DOHH2 (cell line): ENCODE results near the gene SPATA13.

Experiments
- H3F3A ChIP-seq: fragments of 200-600 bp; sonication (generic), shearing (Covaris generic); 2 replicates; pipeline ENCODE4 v1.6.0; 2016; ENCODE audit warnings: antibody characterized with exemption, mild to moderate bottlenecking; ENCODE audit not compliant: control insufficient read depth, insufficient read depth
- H3K27ac ChIP-seq: fragments of 200-600 bp; sonication (generic); 2 replicates; pipeline ENCODE4 v1.5.1; 2014; ENCODE audit warnings: low read depth, mild to moderate bottlenecking, low read length, moderate library complexity
- H3K27me3 ChIP-seq: fragments of 200-600 bp; sonication (generic); 2 replicates; pipeline ENCODE4 v1.6.1; 2014; ENCODE audit warnings: mild to moderate bottlenecking, low read length, mixed read lengths; ENCODE audit not compliant: control insufficient read depth
- H3K36me3 ChIP-seq: fragments of 200-600 bp; sonication (generic); 2 replicates; pipeline ENCODE4 v1.6.1; 2014; ENCODE audit warnings: mild to moderate bottlenecking, low read length, moderate library complexity, mixed read lengths; ENCODE audit not compliant: control insufficient read depth
- H3K4me1 ChIP-seq: fragments of 200-600 bp; sonication (generic); 2 replicates; pipeline ENCODE4 v1.6.1; 2014; ENCODE audit warnings: mild to moderate bottlenecking, low read length, mixed read lengths; ENCODE audit not compliant: control insufficient read depth
- H3K4me2 ChIP-seq: fragments of 200-600 bp; sonication (generic); 2 replicates; pipeline ENCODE4 v1.6.0; 2014; ENCODE audit warnings: mild to moderate bottlenecking, low read length, moderate library complexity
- H3K4me3 ChIP-seq: fragments of 200-600 bp; sonication (generic); 2 replicates; pipeline ENCODE4 v1.5.1; 2014; ENCODE audit warnings: mild to moderate bottlenecking, low read length, mixed read lengths
- H3K79me2 ChIP-seq: fragments of 200-600 bp; sonication (generic); 2 replicates; pipeline ENCODE4 v1.6.1; 2014; ENCODE audit warnings: mild to moderate bottlenecking, low read length, mixed read lengths; ENCODE audit not compliant: control insufficient read depth
- H3K9me2 ChIP-seq: fragments of 200-600 bp; sonication (generic); replicated peaks from 2 replicates; pipeline ENCODE4 v1.6.1; 2014; ENCODE audit warnings: mild to moderate bottlenecking, low read length, mixed read lengths; ENCODE audit not compliant: control insufficient read depth
- H3K9me3 ChIP-seq: fragments of 200-600 bp; sonication (generic); 2 replicates; pipeline ENCODE4 v1.6.1; 2014; ENCODE audit warnings: antibody characterized with exemption, low read length, mixed read lengths; ENCODE audit not compliant: control insufficient read depth, insufficient read depth
- H4K20me1 ChIP-seq: fragments of 200-600 bp; sonication (generic); 2 replicates; pipeline ENCODE4 v1.6.0; 2014; ENCODE audit warnings: low read depth, mild to moderate bottlenecking, antibody characterized with exemption, low read length, moderate library complexity; ENCODE audit not compliant: control insufficient read depth, insufficient read depth
- EZH2phosphoT487 ChIP-seq: fragments of 200-600 bp; sonication (generic); IDR thresholded peaks from 2 replicates; pipeline ENCODE4 v1.6.1; 2017; ENCODE audit warnings: borderline replicate concordance, mild to moderate bottlenecking, antibody characterized with exemption, low read length, moderate library complexity, mixed read lengths
- TF ChIP-seq, protein P1 (sequence below): fragments of 200-600 bp; sonication (generic); IDR thresholded peaks from one replicate; pipeline ENCODE4 v1.5.1; 2014; ENCODE audit warnings: antibody characterized with exemption, mild to moderate bottlenecking, low read depth, low read length; ENCODE audit not compliant: poor library complexity, severe bottlenecking

SPATA13 gene

GRCh38 chr13:24207841-24208667, 47.5 kb downstream of the SPATA13 start:
- Histone ChIP-seq H3K79me2 (peaks cover 41% of the 10 kb centered on the region), H3K36me3 (no peaks in the 10 kb centered on the region), H3K27ac (no peak overlapping the region), H3K4me1 (peaks cover 62% of the 10 kb centered on the region), H3K9me2 (no peaks in the 10 kb centered on the region), H3K27me3 (no peaks in the 10 kb centered on the region), H3K4me3 (no peak overlapping the region), H3F3A (peaks cover 4% of the 10 kb centered on the region; the same call in 1 of the 2 replicates), H4K20me1 (no peaks in the 10 kb centered on the region), H3K9me3 (no peaks in the 10 kb centered on the region), H3K4me2 (no peak overlapping the region)
- TF ChIP-seq, protein P1, sequence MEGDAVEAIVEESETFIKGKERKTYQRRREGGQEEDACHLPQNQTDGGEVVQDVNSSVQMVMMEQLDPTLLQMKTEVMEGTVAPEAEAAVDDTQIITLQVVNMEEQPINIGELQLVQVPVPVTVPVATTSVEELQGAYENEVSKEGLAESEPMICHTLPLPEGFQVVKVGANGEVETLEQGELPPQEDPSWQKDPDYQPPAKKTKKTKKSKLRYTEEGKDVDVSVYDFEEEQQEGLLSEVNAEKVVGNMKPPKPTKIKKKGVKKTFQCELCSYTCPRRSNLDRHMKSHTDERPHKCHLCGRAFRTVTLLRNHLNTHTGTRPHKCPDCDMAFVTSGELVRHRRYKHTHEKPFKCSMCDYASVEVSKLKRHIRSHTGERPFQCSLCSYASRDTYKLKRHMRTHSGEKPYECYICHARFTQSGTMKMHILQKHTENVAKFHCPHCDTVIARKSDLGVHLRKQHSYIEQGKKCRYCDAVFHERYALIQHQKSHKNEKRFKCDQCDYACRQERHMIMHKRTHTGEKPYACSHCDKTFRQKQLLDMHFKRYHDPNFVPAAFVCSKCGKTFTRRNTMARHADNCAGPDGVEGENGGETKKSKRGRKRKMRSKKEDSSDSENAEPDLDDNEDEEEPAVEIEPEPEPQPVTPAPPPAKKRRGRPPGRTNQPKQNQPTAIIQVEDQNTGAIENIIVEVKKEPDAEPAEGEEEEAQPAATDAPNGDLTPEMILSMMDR: no peak

- no peak overlapping the region for H3K27ac ChIP-seq
- no peak overlapping the region for H3K4me2 ChIP-seq
- peaks cover 2% of the 10 kb centered on the region for H3F3A ChIP-seq
- no peak overlapping the region for H3K4me3 ChIP-seq
- peaks cover 42% of the 10 kb centered on the region for H3K79me2 ChIP-seq
- peaks cover 63% of the 10 kb centered on the region for H3K4me1 ChIP-seq
- H3K9me2 ChIP-seq: no peaks in the 10 kb centered on the region
- no peaks in the 10 kb centered on the region for H4K20me1 ChIP-seq
- H3K27me3 ChIP-seq: no peaks in the 10 kb centered on the region
- H3K9me3 ChIP-seq: no peaks in the 10 kb centered on the region
- no peak for TF ChIP-seq EZH2phosphoT487
- TF ChIP-seq, protein P1: no peak
- H3K36me3 ChIP-seq: no peaks in the 10 kb centered on the region
These were observed 48.6 kb downstream of the SPATA13 start for GRCh38 chr13:24209138-24209537.

DNA sequence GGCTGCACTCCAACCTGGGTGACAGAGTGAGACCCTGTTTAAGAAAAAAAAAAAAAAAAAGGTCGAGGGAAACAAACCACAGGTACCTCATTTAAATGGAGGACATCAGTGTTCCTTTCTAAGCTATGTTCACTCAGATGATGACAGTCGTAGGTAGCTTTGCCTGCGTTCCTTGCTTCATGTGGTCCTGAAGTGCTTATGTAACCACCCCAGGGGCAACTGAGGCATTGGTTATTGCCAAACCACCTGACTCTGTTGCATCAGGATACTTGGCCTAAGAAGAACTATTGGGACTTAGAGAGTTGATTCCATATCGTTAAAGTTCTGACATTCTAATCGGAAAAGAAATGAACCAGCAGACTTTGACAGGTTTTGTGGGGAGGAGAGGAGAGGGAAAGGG, 51.7 kb downstream of the SPATA13 start:
- Histone ChIP-seq H3K4me3 (no peak overlapping the region), H3F3A (peaks cover 18% of the 10 kb centered on the region), H3K27ac (no peak overlapping the region), H3K27me3 (no peaks in the 10 kb centered on the region), H3K36me3 (no peaks in the 10 kb centered on the region), H3K4me1 (peaks cover 73% of the 10 kb centered on the region), H3K79me2 (peaks cover 39% of the 10 kb centered on the region), H3K9me3 (no peaks in the 10 kb centered on the region), H3K9me2 (no peaks in the 10 kb centered on the region), H4K20me1 (0 out of 2 replicates have a peak, but pooled peaks cover 7% of the 10 kb centered on the region), H3K4me2 (no peak overlapping the region)
- TF ChIP-seq EZH2phosphoT487: no peak
- TF ChIP-seq, protein P1: no peak
